ENCODE measurements around the gene C11orf65.

The C11orf65 gene

GRCh38 chr11:108333403-108333899, 133.9 kb downstream of the C11orf65 start:
- CTCF ChIA-PET, result interaction anchor here (1.6 kb wide), 1 partner anchor 324 kb away, joined by 3 read pairs; the partner anchor contains the start of gene CUL5

More at GRCh38 chr11:108333403-108333899, 133.9 kb downstream of the C11orf65 start:
- Histone ChIP-seq H3K27ac (ENCODE audit: extremely low read depth, low read depth, low read length) (no peak overlapping the region), H3K4me1 (ENCODE audit: control insufficient read depth, insufficient read depth, low read length) (no peaks in the 10 kb centered on the region), H3K4me3 (ENCODE audit: low read depth, low read length) (no peak overlapping the region), H3K9me3 (ENCODE audit: control insufficient read depth, insufficient read depth, low read depth, low read length) (no peaks in the 10 kb centered on the region), H3K36me3 (ENCODE audit: control insufficient read depth in 2 of 2, insufficient read depth in 1 of 2, low read length in 2 of 2) (peaks cover 0 to 79% of the 10 kb centered on the region in 2 experiments; a peak in 1 of 3 replicates)
- POLR2A ChIA-PET, result no interaction called here
- TF ChIP-seq ZNF292 (tag by site-specific recombination; IDR thresholded peaks at IDR 0.05; ENCODE audit: borderline replicate concordance, low read depth) (no peak), SCRT2 (tag by site-specific recombination; IDR thresholded peaks at IDR 0.05) (peak; percentile 39; the same call in 1 of the 2 replicates)

Measured in HEK293 (cell line).